H9 (cell line): ENCODE results near the gene KIF26B. TPM values are rescaled to one million over a fixed set of nuclear protein-coding genes. Genes with fewer than 3 reads are reported as not detected.

Experiments
- DNase-seq: peaks from one replicate; pipeline ENCODE4 v3.0.0-alpha.2; 2017
- H2AFZ ChIP-seq: one replicate; pipeline ENCODE4 v1.6.1; 2013; ENCODE audit warnings: mild to moderate bottlenecking, low read length, control low read depth, moderate library complexity
- H2AK5ac ChIP-seq: 2 replicates; pipeline ENCODE4 v1.6.1; 2013; ENCODE audit warnings: low read length, control low read depth, mixed read lengths; ENCODE audit not compliant: insufficient read length
- H2BK120ac ChIP-seq: one replicate; pipeline ENCODE4 v1.6.1; 2013; ENCODE audit warnings: low read depth, mild to moderate bottlenecking, low read length, control low read depth, inconsistent platforms; ENCODE audit not compliant: poor library complexity, severe bottlenecking
- H2BK12ac ChIP-seq: 2 replicates; pipeline ENCODE4 v1.6.1; 2013; ENCODE audit warnings: low read length, control low read depth, mixed read lengths, low read depth; ENCODE audit not compliant: insufficient read length
- H2BK15ac ChIP-seq: 2 replicates; pipeline ENCODE4 v1.6.1; 2013; ENCODE audit warnings: low read depth, low read length, control low read depth
- H2BK20ac ChIP-seq: one replicate; pipeline ENCODE4 v1.6.1; 2013; ENCODE audit warnings: low read depth, mild to moderate bottlenecking, low read length, control low read depth, inconsistent platforms; ENCODE audit not compliant: poor library complexity, severe bottlenecking
- H2BK5ac ChIP-seq: 2 replicates; pipeline ENCODE4 v1.6.1; 2013; ENCODE audit warnings: low read length, control low read depth, mixed read lengths; ENCODE audit not compliant: insufficient read length
- H3K14ac ChIP-seq: 2 replicates; pipeline ENCODE4 v1.6.1; 2013; ENCODE audit warnings: low read length, control low read depth; ENCODE audit not compliant: insufficient read depth
- H3K18ac ChIP-seq: 2 replicates; pipeline ENCODE4 v1.6.1; 2013; ENCODE audit warnings: low read depth, mild to moderate bottlenecking, mixed read lengths, low read length, control low read depth; ENCODE audit not compliant: insufficient read length
- H3K23ac ChIP-seq: 2 replicates; pipeline ENCODE4 v1.6.1; 2013; ENCODE audit warnings: low read length, control low read depth, mixed read lengths, low read depth; ENCODE audit not compliant: insufficient read length
- H3K23me2 ChIP-seq: 2 replicates; pipeline ENCODE4 v1.6.1; 2013; ENCODE audit warnings: low read depth, mild to moderate bottlenecking, mixed read lengths, low read length, control low read depth; ENCODE audit not compliant: insufficient read length, poor library complexity, severe bottlenecking
- H3K27ac ChIP-seq: 2 replicates; pipeline ENCODE4 v1.5.1; 2013; ENCODE audit warnings: low read length, control low read depth, mixed read lengths, low read depth; ENCODE audit not compliant: insufficient read length
- H3K27me3 ChIP-seq: 2 replicates; pipeline ENCODE4 v1.6.1; 2013; ENCODE audit warnings: low read length, control low read depth, inconsistent platforms; ENCODE audit not compliant: insufficient read depth
- H3K4ac ChIP-seq: 2 replicates; pipeline ENCODE4 v1.6.1; 2013; ENCODE audit warnings: low read depth, mild to moderate bottlenecking, control low read depth, inconsistent platforms, low read length, moderate library complexity
- H3K4me1 ChIP-seq: 2 replicates; pipeline ENCODE4 v1.6.1; 2013; ENCODE audit warnings: low read length, control low read depth, inconsistent platforms; ENCODE audit not compliant: insufficient read depth
- H3K4me2 ChIP-seq: 2 replicates; pipeline ENCODE4 v1.6.1; 2013; ENCODE audit warnings: low read length, control low read depth, mixed read lengths; ENCODE audit not compliant: insufficient read length, insufficient read depth
- H3K56ac ChIP-seq: 2 replicates; pipeline ENCODE4 v1.6.1; 2013; ENCODE audit warnings: low read depth, mild to moderate bottlenecking, mixed read lengths, low read length, control low read depth; ENCODE audit not compliant: insufficient read length
- H3K79me1 ChIP-seq: 2 replicates; pipeline ENCODE4 v1.6.1; 2013; ENCODE audit warnings: low read depth, mild to moderate bottlenecking, moderate library complexity, low read length, control low read depth, inconsistent platforms; ENCODE audit not compliant: insufficient read depth, poor library complexity, severe bottlenecking
- H3K79me2 ChIP-seq: 2 replicates; pipeline ENCODE4 v1.6.1; 2013; ENCODE audit warnings: low read length, control low read depth, inconsistent platforms; ENCODE audit not compliant: insufficient read depth
- H3K9ac ChIP-seq: 2 replicates; pipeline ENCODE4 v1.6.1; 2013; ENCODE audit warnings: low read length, control low read depth, mixed read lengths; ENCODE audit not compliant: insufficient read length; ENCODE audit errors: extremely low read depth
- H3K9me3 ChIP-seq: one replicate; pipeline ENCODE4 v1.6.1; 2013; ENCODE audit warnings: low read depth, low read length, inconsistent platforms; ENCODE audit not compliant: control insufficient read depth
- H3T11ph ChIP-seq: one replicate; pipeline ENCODE4 v1.6.1; 2013; ENCODE audit warnings: mild to moderate bottlenecking, low read length, control low read depth, inconsistent platforms
- H4K20me1 ChIP-seq: one replicate; pipeline ENCODE4 v1.6.1; 2013; ENCODE audit not compliant: control insufficient read depth, insufficient read length, insufficient read depth
- H4K5ac ChIP-seq: 2 replicates; pipeline ENCODE4 v1.6.1; 2013; ENCODE audit warnings: low read depth, mild to moderate bottlenecking, mixed read lengths, low read length, control low read depth; ENCODE audit not compliant: insufficient read length
- H4K8ac ChIP-seq: replicated peaks from 2 replicates; pipeline ENCODE4 v1.6.1; 2013; ENCODE audit warnings: low read length, control low read depth, mixed read lengths, low read depth; ENCODE audit not compliant: insufficient read length
- H4K91ac ChIP-seq: 2 replicates; pipeline ENCODE4 v1.6.1; 2013; ENCODE audit warnings: low read depth, mild to moderate bottlenecking, moderate library complexity, mixed read lengths, low read length, control low read depth; ENCODE audit not compliant: insufficient read length
- H3K27ac Mint-ChIP-seq, 3 experiments: 2 replicates in 2 of 3; 3 replicates in 1 of 3; pipeline ENCODE4 v1.8.0; 2020 to 2021; ENCODE audit warnings: mixed read lengths in 3 of 3, mild to moderate bottlenecking in 1 of 3, moderate library complexity in 1 of 3
- H3K27me3 Mint-ChIP-seq: 2 replicates; pipeline ENCODE4 v1.8.0; 2021; ENCODE audit warnings: low read depth, mild to moderate bottlenecking, moderate library complexity, mixed read lengths
- H3K36me3 Mint-ChIP-seq, 3 experiments: 2 replicates in 2 of 3; 3 replicates in 1 of 3; pipeline ENCODE4 v1.8.0; 2020 to 2021; ENCODE audit warnings: low read depth in 3 of 3, mixed read lengths in 3 of 3; ENCODE audit not compliant: insufficient read depth in 1 of 3
- H3K4me1 Mint-ChIP-seq, 2 experiments: 2 replicates each; pipeline ENCODE4 v1.8.0; 2020; ENCODE audit warnings: mixed read lengths in 2 of 2
- H3K4me3 Mint-ChIP-seq, 2 experiments: 2 replicates in 1 of 2; 3 replicates in 1 of 2; pipeline ENCODE4 v1.8.0; 2020 to 2021; ENCODE audit warnings: mild to moderate bottlenecking in 2 of 2, mixed read lengths in 2 of 2, moderate library complexity in 1 of 2
- H3K9me3 Mint-ChIP-seq, 2 experiments: 2 replicates in 1 of 2; 3 replicates in 1 of 2; pipeline ENCODE4 v1.8.0; 2020; ENCODE audit warnings: mild to moderate bottlenecking in 2 of 2, mixed read lengths in 2 of 2, moderate library complexity in 1 of 2
- CTCF ChIP-seq: fragments of 200-600 bp; sonication (generic); conservative IDR thresholded peaks from 3 replicates; pipeline ENCODE4 v1.8.0; 2021; ENCODE audit warnings: antibody characterized with exemption, mild to moderate bottlenecking
- WGBS: extraction: QIAGEN DNeasy Blood & Tissue Kit; methylation state at CpG from one replicate; pipeline ENCODE4 v1.1.7; 2013; ENCODE audit warnings: missing lambda C conversion rate, low lambda C conversion rate, mixed read lengths; ENCODE audit not compliant: insufficient read length; ENCODE audit errors: extremely low coverage; 5-methylcytosine and 5-hydroxymethylcytosine counted together
- total RNA-seq: library from RNA; stranded (reverse); gene quantifications from 2 replicates; pipeline ENCODE4 v1.2.1, GENCODE V29; 2021

KIF26B gene
- total RNA-seq, 1 experiment from 2014 or later: 0.13 TPM

GRCh38 chr1:245684166-245684565, 529.4 kb downstream of the KIF26B start:
- no peak overlapping the region for H4K5ac ChIP-seq
- no peak for TF ChIP-seq CTCF
- H3T11ph ChIP-seq: no peak overlapping the region
- no peak overlapping the region for H4K91ac ChIP-seq
- Mint-ChIP-seq H3K4me3 (no peak overlapping the region), H3K4me1 (peaks cover 2 to 4% of the 10 kb centered on the region in 2 experiments; a peak in 2 of 4 replicates), H3K27ac (no peak overlapping the region; a peak in 1 of 7 replicates), H3K27me3 (peaks cover 22% of the 10 kb centered on the region), H3K9me3 (no peaks in the 10 kb centered on the region), H3K36me3 (no peaks in the 10 kb centered on the region)
- H3K4me1 ChIP-seq: no peaks in the 10 kb centered on the region
- no peak overlapping the region for H3K4ac ChIP-seq
- no peak overlapping the region for H2AFZ ChIP-seq
- H3K27me3 ChIP-seq: no peaks in the 10 kb centered on the region
- no peak overlapping the region for H2BK5ac ChIP-seq
- no peak overlapping the region for H2BK15ac ChIP-seq
- no peak overlapping the region for H2BK120ac ChIP-seq
- H4K20me1 ChIP-seq: no peaks in the 10 kb centered on the region
- H4K8ac ChIP-seq: no peak overlapping the region
- no peak overlapping the region for H3K18ac ChIP-seq
- no peak overlapping the region for H3K27ac ChIP-seq
- no peak overlapping the region for H2BK12ac ChIP-seq
- H2BK20ac ChIP-seq: no peak overlapping the region
- H3K4me2 ChIP-seq: no peak overlapping the region
- no peak overlapping the region for H3K9ac ChIP-seq
- H3K79me2 ChIP-seq: no peaks in the 10 kb centered on the region
- no peak overlapping the region for H2AK5ac ChIP-seq
- H3K14ac ChIP-seq: no peak overlapping the region
- no peak for DNase-seq
- H3K23me2 ChIP-seq: no peaks in the 10 kb centered on the region
- no peak overlapping the region for H3K23ac ChIP-seq
- no peaks in the 10 kb centered on the region for H3K9me3 ChIP-seq
- H3K56ac ChIP-seq: no peak overlapping the region
- WGBS: no CpG with 5 or more reads among the region's 19 CpGs
- H3K79me1 ChIP-seq: no peaks in the 10 kb centered on the region
